OCI-LY7 (cell line): ENCODE data around the gene JPH2. TPM values are rescaled to one million over a fixed set of nuclear protein-coding genes. Genes with fewer than 3 reads are reported as not detected.

ENCODE experiments used
- BruUV-seq: library from RNA; stranded (reverse); fragments of 400-500 nt; replicated peaks from 2 replicates; lab custom pipeline; 2021; lab: Mats Ljungman, UMichigan
- CTCF ChIA-PET: fragments of 300-600 bp; sonication (Branson Sonifier 250); formaldehyde crosslinking; loops from one replicate; lab custom pipeline; 2022; ENCODE audit warnings: antibody characterized with exemption; ENCODE audit not compliant: unreplicated experiment; lab: Charles Lee
- POLR2A ChIA-PET: fragments of 300-600 bp; sonication (Branson Sonifier 250); formaldehyde crosslinking; loops from one replicate; lab custom pipeline; 2022; ENCODE audit warnings: antibody characterized with exemption; lab: Charles Lee
- DNase-seq: peaks from one replicate; pipeline ENCODE4 v3.0.0-alpha.2; 2015; ENCODE audit warnings: low spot score
- H2AFZ ChIP-seq: fragments of 200-600 bp; sonication (generic), shearing (Covaris generic); 2 replicates; pipeline ENCODE4 v1.6.1; 2014; ENCODE audit warnings: mild to moderate bottlenecking, antibody characterized with exemption, low read length, moderate library complexity
- H3K27ac ChIP-seq: fragments of 200-600 bp; sonication (generic); 2 replicates; pipeline ENCODE4 v1.5.1; 2014; ENCODE audit warnings: mixed run types, low read depth, mild to moderate bottlenecking, moderate library complexity, low read length, inconsistent platforms; ENCODE audit not compliant: poor library complexity, severe bottlenecking
- H3K36me3 ChIP-seq: fragments of 200-600 bp; sonication (generic); 2 replicates; pipeline ENCODE4 v1.6.1; 2014; ENCODE audit warnings: mild to moderate bottlenecking, antibody characterized with exemption, low read length, moderate library complexity, mixed read lengths; ENCODE audit not compliant: insufficient read depth
- H3K4me1 ChIP-seq: fragments of 200-600 bp; sonication (generic); 2 replicates; pipeline ENCODE4 v1.5.1; 2014; ENCODE audit warnings: mild to moderate bottlenecking, low read length; ENCODE audit not compliant: insufficient read depth, poor library complexity, severe bottlenecking
- H3K4me2 ChIP-seq: fragments of 200-600 bp; sonication (generic); 2 replicates; pipeline ENCODE4 v1.6.1; 2014; ENCODE audit warnings: mild to moderate bottlenecking, low read length
- H3K4me3 ChIP-seq: fragments of 200-600 bp; sonication (generic); 2 replicates; pipeline ENCODE4 v1.5.1; 2014; ENCODE audit warnings: mild to moderate bottlenecking, low read depth, low read length; ENCODE audit not compliant: poor library complexity, severe bottlenecking
- H3K79me2 ChIP-seq: fragments of 200-600 bp; sonication (generic); 2 replicates; pipeline ENCODE4 v1.6.1; 2016; ENCODE audit warnings: low read depth, mild to moderate bottlenecking, low read length, moderate library complexity, mixed read lengths; ENCODE audit not compliant: insufficient read depth
- H3K9me2 ChIP-seq: fragments of 200-600 bp; sonication (generic); 2 replicates; pipeline ENCODE4 v1.6.1; 2016; ENCODE audit warnings: mild to moderate bottlenecking, low read length, mixed read lengths; ENCODE audit not compliant: insufficient read depth
- H3K9me3 ChIP-seq: fragments of 200-600 bp; sonication (generic); 2 replicates; pipeline ENCODE4 v1.6.1; 2014; ENCODE audit warnings: mild to moderate bottlenecking, mixed run types, low read length, mixed read lengths
- H4K20me1 ChIP-seq: fragments of 200-600 bp; sonication (generic); 2 replicates; pipeline ENCODE4 v1.6.1; 2014; ENCODE audit warnings: mild to moderate bottlenecking, antibody characterized with exemption, low read length, moderate library complexity, mixed read lengths; ENCODE audit not compliant: insufficient read depth
- EZH2phosphoT487 ChIP-seq: fragments of 200-600 bp; sonication (generic); IDR thresholded peaks from 2 replicates; pipeline ENCODE4 v1.6.1; 2018; ENCODE audit warnings: low read depth, borderline replicate concordance, mild to moderate bottlenecking, mixed run types, antibody characterized with exemption, low read length, moderate library complexity, mixed read lengths
- intact Hi-C: fragments of 100-400 bp; cut with micrococcal nuclease; formaldehyde crosslinking; loops from one replicate; pipeline ENCODE4 v1.10.0; 2022; ENCODE audit not compliant: unreplicated experiment
- total RNA-seq, 2 experiments: library from RNA; depleted of rRNA in 1 of 2; stranded (reverse); fragments of >200 nt in 1 of 2; shearing (Covaris generic) in 1 of 2; gene quantifications; 2 replicates each; pipeline ENCODE4 v1.2.3, GENCODE V29; 2014 to 2022
- TF ChIP-seq, protein P1 (sequence below): fragments of 200-600 bp; sonication (generic); conservative IDR thresholded peaks from 2 replicates; pipeline ENCODE4 v1.5.1; 2014; ENCODE audit warnings: mild to moderate bottlenecking, antibody characterized with exemption, low read length, moderate library complexity, mixed read lengths

JPH2 gene
- total RNA-seq, 2 experiments from 2014 or later, result not detected

DNA sequence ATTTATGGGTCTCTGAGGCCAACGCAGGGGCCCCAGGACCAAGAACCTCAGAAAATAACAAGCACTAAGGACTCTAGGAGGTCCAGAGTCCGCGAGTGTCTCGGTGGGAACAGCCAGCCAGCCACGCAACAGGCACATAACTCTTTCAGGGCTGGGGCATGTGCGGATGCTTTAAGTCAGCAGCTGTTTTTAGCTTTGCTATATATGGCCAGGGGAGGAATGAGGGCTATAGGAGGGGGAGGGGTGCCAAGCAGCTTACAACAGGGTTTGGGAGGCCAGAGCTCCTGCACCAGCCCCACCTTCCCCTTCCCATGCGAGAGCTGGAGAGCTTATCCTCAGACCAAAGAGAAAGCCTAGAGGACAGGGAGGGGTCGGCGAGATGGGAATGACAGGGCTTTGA, 6.2 kb downstream of the JPH2 start:
- Histone ChIP-seq H3K36me3 (no peaks in the 10 kb centered on the region), H3K79me2 (no peaks in the 10 kb centered on the region), H3K9me3 (no peaks in the 10 kb centered on the region), H3K4me1 (no peaks in the 10 kb centered on the region), H3K27ac (no peak overlapping the region), H3K4me3 (no peak overlapping the region), H3K4me2 (no peak overlapping the region), H4K20me1 (no peaks in the 10 kb centered on the region), H3K9me2 (no peaks in the 10 kb centered on the region), H2AFZ (no peak overlapping the region)
- intact Hi-C loops, result no loop called here
- no peak for DNase-seq
- CTCF ChIA-PET, result no interaction called here
- POLR2A ChIA-PET, result no interaction called here
- no TSS peak for BruUV-seq
- TF ChIP-seq, protein P1, sequence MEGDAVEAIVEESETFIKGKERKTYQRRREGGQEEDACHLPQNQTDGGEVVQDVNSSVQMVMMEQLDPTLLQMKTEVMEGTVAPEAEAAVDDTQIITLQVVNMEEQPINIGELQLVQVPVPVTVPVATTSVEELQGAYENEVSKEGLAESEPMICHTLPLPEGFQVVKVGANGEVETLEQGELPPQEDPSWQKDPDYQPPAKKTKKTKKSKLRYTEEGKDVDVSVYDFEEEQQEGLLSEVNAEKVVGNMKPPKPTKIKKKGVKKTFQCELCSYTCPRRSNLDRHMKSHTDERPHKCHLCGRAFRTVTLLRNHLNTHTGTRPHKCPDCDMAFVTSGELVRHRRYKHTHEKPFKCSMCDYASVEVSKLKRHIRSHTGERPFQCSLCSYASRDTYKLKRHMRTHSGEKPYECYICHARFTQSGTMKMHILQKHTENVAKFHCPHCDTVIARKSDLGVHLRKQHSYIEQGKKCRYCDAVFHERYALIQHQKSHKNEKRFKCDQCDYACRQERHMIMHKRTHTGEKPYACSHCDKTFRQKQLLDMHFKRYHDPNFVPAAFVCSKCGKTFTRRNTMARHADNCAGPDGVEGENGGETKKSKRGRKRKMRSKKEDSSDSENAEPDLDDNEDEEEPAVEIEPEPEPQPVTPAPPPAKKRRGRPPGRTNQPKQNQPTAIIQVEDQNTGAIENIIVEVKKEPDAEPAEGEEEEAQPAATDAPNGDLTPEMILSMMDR, result no peak
- no peak for TF ChIP-seq EZH2phosphoT487

DNA sequence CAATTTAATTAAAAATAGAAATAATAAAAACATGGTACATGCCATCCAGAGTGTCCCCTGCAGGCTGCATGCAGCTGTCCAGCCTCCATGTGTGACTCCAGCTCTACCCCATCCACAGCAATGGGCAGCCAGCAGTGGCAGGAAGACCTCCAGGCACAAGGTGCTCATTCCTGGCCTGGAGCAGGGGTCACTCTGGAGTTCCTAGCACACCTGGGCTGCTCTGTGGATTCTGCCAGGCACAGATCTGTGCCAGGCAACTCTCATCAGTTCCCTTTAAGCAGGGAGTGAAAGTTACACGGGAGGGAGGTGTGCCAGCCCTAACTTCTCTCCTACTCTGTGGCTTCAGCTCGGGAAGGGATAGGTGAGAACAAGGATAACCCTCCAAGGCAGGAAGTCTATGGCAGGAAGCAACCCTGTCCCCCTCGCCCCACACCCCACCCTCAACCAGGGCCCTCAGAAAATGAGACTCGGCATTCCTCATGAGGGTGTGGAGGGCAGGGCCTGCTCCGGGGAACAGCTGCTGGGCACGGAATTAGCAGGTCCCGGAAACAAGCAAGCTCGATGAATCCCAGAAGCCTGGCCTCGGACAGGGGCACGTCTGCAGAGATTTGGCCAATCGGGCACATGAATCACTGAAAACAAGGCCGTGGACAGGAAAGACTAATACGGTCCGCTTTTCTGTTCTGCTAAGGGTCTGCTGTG, 10.0 kb downstream of the JPH2 start:
- CTCF ChIA-PET, result no interaction called here
- Histone ChIP-seq H4K20me1 (no peaks in the 10 kb centered on the region), H3K9me3 (no peaks in the 10 kb centered on the region), H3K36me3 (no peaks in the 10 kb centered on the region), H2AFZ (no peak overlapping the region), H3K27ac (no peak overlapping the region), H3K4me1 (no peaks in the 10 kb centered on the region), H3K4me3 (no peak overlapping the region), H3K79me2 (no peaks in the 10 kb centered on the region), H3K9me2 (no peaks in the 10 kb centered on the region), H3K4me2 (no peak overlapping the region)
- no TSS peak for BruUV-seq
- POLR2A ChIA-PET, result interaction anchor here (0.5 kb wide), 1 partner anchor 1228 kb away, joined by 4 read pairs; no protein-coding TSS in a partner anchor
- intact Hi-C loops, result no loop called here
- no peak for DNase-seq
- no peak for TF ChIP-seq EZH2phosphoT487
- TF ChIP-seq, protein P1, result no peak

DNA sequence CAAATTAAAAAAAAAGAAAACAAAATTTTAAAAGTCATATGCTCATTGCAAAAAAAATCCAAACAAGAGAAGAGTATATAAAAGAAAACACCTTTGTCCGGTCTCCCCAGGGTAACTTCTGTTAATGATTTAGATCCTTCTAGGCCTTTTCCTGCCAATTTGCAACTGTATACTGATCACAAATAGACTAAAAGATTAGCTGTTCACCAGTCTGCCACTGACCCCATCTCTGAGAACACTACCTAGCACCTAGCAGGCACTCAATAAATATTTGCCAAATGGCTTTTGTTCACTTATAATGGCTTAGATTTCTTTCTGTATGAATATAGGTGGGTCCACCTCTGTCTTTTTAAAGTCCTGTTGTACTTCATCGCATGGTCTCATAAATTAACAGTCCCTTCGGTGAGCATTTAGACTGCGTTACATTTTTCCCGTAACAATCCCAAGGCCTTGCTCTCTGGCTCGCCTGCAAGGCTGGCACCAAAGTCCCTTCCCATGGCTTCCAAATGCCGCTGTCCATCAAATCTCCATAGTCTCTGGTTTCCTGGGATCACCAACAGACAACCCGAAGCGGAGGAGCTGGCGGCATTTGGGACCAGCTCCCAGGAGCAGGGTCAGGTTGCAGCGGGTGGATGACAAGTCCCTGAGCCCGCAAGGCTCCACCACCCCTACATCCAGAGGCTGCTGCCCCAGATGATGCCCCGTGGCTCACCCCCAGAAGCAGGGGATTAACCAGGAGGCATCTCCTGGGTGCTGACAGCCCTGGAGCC, 11.8 kb downstream of the JPH2 start:
- no peaks in the 10 kb centered on the region for H3K36me3 ChIP-seq
- TF ChIP-seq, protein P1, result no peak
- TF ChIP-seq EZH2phosphoT487, result no peak
- H2AFZ ChIP-seq, result no peak overlapping the region
- ChIA-PET POLR2A (no interaction called here), CTCF (no interaction called here)
- no peak overlapping the region for H3K4me2 ChIP-seq
- H3K4me3 ChIP-seq, result no peak overlapping the region
- no peak for DNase-seq
- H3K27ac ChIP-seq, result no peak overlapping the region
- no peaks in the 10 kb centered on the region for H3K4me1 ChIP-seq
- H3K9me3 ChIP-seq, result no peaks in the 10 kb centered on the region
- H3K79me2 ChIP-seq, result no peaks in the 10 kb centered on the region
- intact Hi-C loops, result no loop called here
- no peaks in the 10 kb centered on the region for H4K20me1 ChIP-seq
- no TSS peak for BruUV-seq
- no peaks in the 10 kb centered on the region for H3K9me2 ChIP-seq
